Natural killer cell (primary cell): Measurements from ENCODE around the gene HSPB6. TPM values are rescaled to one million over a fixed set of nuclear protein-coding genes. Genes with fewer than 3 reads are reported as not detected.
A peak's percentile ranks its signal among the peaks of the same experiment; 100 is the strongest.

Source experiments
- ATAC-seq, 3 donors: fragments of 150-1000 bp in 2 of 3; fragments of 200-7000 bp in 1 of 3; cut with Tn5 transposase; 1 replicate in 1 of 3; 2 replicates in 2 of 3; pipeline ENCODE4 v1.10.0; 2021; ENCODE audit warnings: mild to moderate bottlenecking in 2 of 3, moderate library complexity in 2 of 3
- DNase-seq, 2 donors: peaks; one replicate each; pipeline versions ENCODE4 v3.0.0 to v3.0.0-alpha.2; 2013 to 2021; ENCODE audit warnings: mixed read lengths in 1 of 2
- H3K27ac ChIP-seq: one replicate; pipeline ENCODE4 v1.5.1; 2013; ENCODE audit warnings: mild to moderate bottlenecking, low read length
- H3K27me3 ChIP-seq: one replicate; pipeline ENCODE4 v1.6.1; 2013; ENCODE audit warnings: low read length; ENCODE audit not compliant: control insufficient read depth, insufficient read depth
- H3K36me3 ChIP-seq: one replicate; pipeline ENCODE4 v1.6.1; 2013; ENCODE audit warnings: low read length; ENCODE audit not compliant: control insufficient read depth, insufficient read depth
- H3K4me1 ChIP-seq: one replicate; pipeline ENCODE4 v1.6.1; 2013; ENCODE audit warnings: low read length; ENCODE audit not compliant: control insufficient read depth, insufficient read depth
- H3K4me3 ChIP-seq: one replicate; pipeline ENCODE4 v1.5.1; 2013; ENCODE audit warnings: low read length
- H3K9me3 ChIP-seq: one replicate; pipeline ENCODE4 v1.6.1; 2013; ENCODE audit warnings: low read length; ENCODE audit not compliant: control insufficient read depth, insufficient read depth
- H3K27ac Mint-ChIP-seq, 2 donors: one replicate each; pipeline ENCODE4 v1.8.0; 2022; ENCODE audit warnings: mild to moderate bottlenecking in 2 of 2, mixed read lengths in 2 of 2, moderate library complexity in 1 of 2
- H3K27me3 Mint-ChIP-seq, 2 donors: one replicate each; pipeline ENCODE4 v1.8.0; 2022; ENCODE audit warnings: low read depth in 2 of 2, mixed read lengths in 2 of 2
- H3K36me3 Mint-ChIP-seq: one replicate; pipeline ENCODE4 v1.8.0; 2022; ENCODE audit warnings: mixed read lengths
- H3K4me1 Mint-ChIP-seq, 2 donors: one replicate each; pipeline ENCODE4 v1.8.0; 2022; ENCODE audit warnings: mixed read lengths in 2 of 2
- H3K4me3 Mint-ChIP-seq: one replicate; pipeline ENCODE4 v1.8.0; 2022; ENCODE audit warnings: mild to moderate bottlenecking, moderate library complexity, mixed read lengths
- H3K9me3 Mint-ChIP-seq, 2 donors: one replicate each; pipeline ENCODE4 v1.8.0; 2022; ENCODE audit warnings: mixed read lengths in 2 of 2
- CTCF ChIP-seq: fragments of 200-600 bp; IDR thresholded peaks from one replicate; pipeline ENCODE4 v1.8.0; 2022; ENCODE audit warnings: antibody characterized with exemption
- WGBS: methylation state at CpG from one replicate; pipeline ENCODE4 v1.1.7; 2013; ENCODE audit warnings: missing lambda C conversion rate; ENCODE audit not compliant: insufficient coverage; 5-methylcytosine and 5-hydroxymethylcytosine counted together
- intact Hi-C: fragments of 100-400 bp; cut with micrococcal nuclease; formaldehyde crosslinking; loops from one replicate; pipeline ENCODE4 v1.14.2; 2022
- total RNA-seq, 4 donors: library from RNA; stranded (reverse); fragments of 120-200 nt in 1 of 4; gene quantifications; one replicate each; pipeline versions ENCODE4 v1.2.3 to v1.2.4, GENCODE V29; 2013 to 2022

Gene HSPB6
- total RNA-seq, 3 donors from 2014 or later (not counting 1 experiment from before 2014, with no cell fraction given), result not detected

GRCh38 chr19:35764432-35765315 is 7.8 kb upstream of the HSPB6 start:
- intact Hi-C loops, result no loop called here
- WGBS, result 97% methylated on average over 17 of the region's 17 CpGs
- Histone ChIP-seq H3K27me3 (no peaks in the 10 kb centered on the region), H3K9me3 (no peaks in the 10 kb centered on the region), H3K4me1 (no peaks in the 10 kb centered on the region), H3K36me3 (peaks cover 27% of the 10 kb centered on the region), H3K4me3 (no peak overlapping the region), H3K27ac (no peak overlapping the region)
- H3K27ac Mint-ChIP-seq, result no peak overlapping the region
- H3K27me3 Mint-ChIP-seq, result no peaks in the 10 kb centered on the region
- TF ChIP-seq CTCF, result no peak
- no peaks in the 10 kb centered on the region for H3K36me3 Mint-ChIP-seq
- H3K4me1 Mint-ChIP-seq, result peaks cover 0 to 1% of the 10 kb centered on the region in 2 donors
- no peak overlapping the region for H3K4me3 Mint-ChIP-seq
- DNase-seq (no peak), ATAC-seq (no peak)
- H3K9me3 Mint-ChIP-seq, result no peaks in the 10 kb centered on the region

- ATAC-seq, result no peak
- intact Hi-C loops, result no loop called here
- H3K27me3 Mint-ChIP-seq, result peaks cover 0 to 11% of the 10 kb centered on the region in 2 donors
- no peaks in the 10 kb centered on the region for H3K9me3 Mint-ChIP-seq
- peaks cover 29 to 31% of the 10 kb centered on the region in 2 donors for H3K4me1 Mint-ChIP-seq
- H3K27ac Mint-ChIP-seq, result no peak overlapping the region
- 95% methylated on average over 4 of the region's 4 CpGs for WGBS
- Histone ChIP-seq H3K27ac (no peak overlapping the region), H3K4me3 (no peak overlapping the region), H3K9me3 (no peaks in the 10 kb centered on the region), H3K4me1 (peaks cover 27% of the 10 kb centered on the region), H3K27me3 (no peaks in the 10 kb centered on the region), H3K36me3 (peaks cover 24% of the 10 kb centered on the region)
- H3K4me3 Mint-ChIP-seq, result peak overlapping the region; percentile 4
- H3K36me3 Mint-ChIP-seq, result no peaks in the 10 kb centered on the region
- TF ChIP-seq CTCF, result no peak
- no peak for DNase-seq
Observed at GRCh38 chr19:35760711-35761349, 4.0 kb upstream of the HSPB6 start.

- DNase-seq (no peak), ATAC-seq (no peak)
- Histone ChIP-seq H3K4me3 (no peak overlapping the region), H3K27me3 (no peaks in the 10 kb centered on the region), H3K9me3 (no peaks in the 10 kb centered on the region), H3K27ac (no peak overlapping the region), H3K4me1 (peaks cover 29% of the 10 kb centered on the region), H3K36me3 (peaks cover 17% of the 10 kb centered on the region)
- H3K27me3 Mint-ChIP-seq, result peaks cover 0 to 17% of the 10 kb centered on the region in 2 donors
- H3K9me3 Mint-ChIP-seq, result no peaks in the 10 kb centered on the region
- WGBS, result 100% methylated on average over 2 of the region's 2 CpGs
- peak overlapping the region in 1 of 2 donors; percentile 35 for H3K27ac Mint-ChIP-seq
- intact Hi-C loops, result loop anchor here (5.0 kb wide), 1 partner anchor 117 kb away; the partner anchor contains the start of gene ETV2
- H3K36me3 Mint-ChIP-seq, result no peaks in the 10 kb centered on the region
- no peak overlapping the region for H3K4me3 Mint-ChIP-seq
- TF ChIP-seq CTCF, result no peak
- peaks cover 29 to 38% of the 10 kb centered on the region in 2 donors for H3K4me1 Mint-ChIP-seq
Observed at GRCh38 chr19:35759697-35760096, 2.9 kb upstream of the HSPB6 start.
